KOPT-K1 (cell line): Measurements from ENCODE around the gene GPC6.

Source experiments
- H3K27ac ChIP-seq: fragments of 200-600 bp; sonication (generic); 2 replicates; pipeline ENCODE4 v1.5.1; 2016; ENCODE audit warnings: antibody characterized with exemption, mild to moderate bottlenecking, low read depth, low read length; ENCODE audit not compliant: poor library complexity, severe bottlenecking
- H3K36me3 ChIP-seq: fragments of 200-600 bp; sonication (generic); 2 replicates; pipeline ENCODE4 v1.5.1; 2017; ENCODE audit warnings: antibody characterized with exemption, mild to moderate bottlenecking, low read length, moderate library complexity; ENCODE audit not compliant: insufficient read depth
- H3K9me3 ChIP-seq: fragments of 200-600 bp; sonication (generic); 2 replicates; pipeline ENCODE4 v1.5.1; 2017; ENCODE audit warnings: antibody characterized with exemption, low read length, mild to moderate bottlenecking; ENCODE audit not compliant: insufficient read depth, poor library complexity, severe bottlenecking

Gene GPC6

DNA sequence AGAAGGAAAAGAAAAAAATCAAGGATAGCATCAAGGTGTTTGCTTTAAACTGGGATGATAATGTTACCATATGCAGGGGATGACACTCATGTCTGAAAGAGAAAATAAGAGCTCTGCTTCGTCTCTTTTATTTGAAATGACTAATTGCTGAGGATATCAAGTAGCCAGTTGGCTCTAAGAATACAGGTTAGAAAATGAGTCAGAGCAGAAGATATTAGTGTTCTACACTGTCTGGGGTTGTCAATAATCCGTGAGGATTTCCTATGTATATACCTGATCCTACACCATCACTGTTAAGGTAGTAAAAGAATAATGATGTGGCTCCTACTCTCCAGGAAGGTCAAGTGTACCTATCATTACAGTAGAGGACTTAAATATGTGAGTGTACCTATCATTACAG is 562.5 kb downstream of the GPC6 start:
- no peaks in the 10 kb centered on the region for H3K9me3 ChIP-seq
- H3K27ac ChIP-seq: no peak overlapping the region
- H3K36me3 ChIP-seq: no peaks in the 10 kb centered on the region

DNA sequence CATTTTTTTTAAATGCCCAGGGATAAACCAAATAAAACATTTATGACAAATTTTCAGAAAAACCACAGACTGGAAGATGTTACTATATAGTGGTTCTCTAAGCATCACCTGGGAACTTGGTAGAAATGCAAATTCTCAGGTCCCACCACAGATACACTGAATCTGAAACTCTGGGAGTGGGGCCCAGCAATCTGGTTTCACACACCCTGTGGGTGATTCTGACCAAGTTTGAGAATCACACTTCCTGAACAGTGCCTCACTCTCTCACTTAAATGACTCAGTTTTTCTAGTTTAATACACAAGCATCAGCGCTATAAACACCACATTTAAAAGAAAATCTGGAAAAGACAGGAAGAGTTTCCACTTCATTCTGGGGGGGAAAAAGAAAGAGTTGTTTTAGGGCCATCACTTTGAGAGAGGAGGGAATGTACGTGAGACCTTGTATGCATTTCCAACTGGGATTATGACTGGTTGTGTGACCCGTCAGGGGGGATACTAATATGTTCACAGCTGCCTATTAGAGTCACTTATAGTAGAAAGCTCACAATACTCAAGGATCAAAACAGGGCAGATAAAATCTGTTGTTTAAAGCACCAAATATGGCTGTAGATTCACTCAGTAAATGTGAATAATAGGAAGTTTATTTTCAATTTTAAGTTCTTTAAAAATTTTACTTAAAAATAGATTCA is 567.7 kb downstream of the GPC6 start:
- no peaks in the 10 kb centered on the region for H3K9me3 ChIP-seq
- H3K27ac ChIP-seq: no peak overlapping the region
- no peaks in the 10 kb centered on the region for H3K36me3 ChIP-seq

DNA sequence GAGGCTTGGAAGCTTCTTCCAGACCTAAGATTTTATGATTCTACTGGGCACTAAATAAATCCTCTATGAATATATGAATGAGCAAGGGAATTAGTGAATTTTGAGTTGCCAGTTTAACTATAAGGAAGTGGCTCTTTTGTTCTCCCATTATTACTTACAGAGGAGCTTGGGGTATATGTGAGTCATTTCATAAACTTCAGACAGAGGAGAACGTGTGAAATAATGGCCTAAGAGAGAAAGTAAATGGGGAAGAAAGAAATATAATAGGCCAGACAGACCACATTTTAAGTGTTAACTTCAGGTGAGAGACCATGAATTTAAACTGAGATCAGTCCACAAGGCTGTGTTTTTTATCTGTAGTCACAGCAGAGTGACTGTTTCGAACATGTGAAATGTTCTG is 570.9 kb downstream of the GPC6 start:
- Histone ChIP-seq H3K36me3 (no peaks in the 10 kb centered on the region), H3K27ac (no peak overlapping the region), H3K9me3 (no peaks in the 10 kb centered on the region)

GRCh38 chr13:93800342-93800741 is 573.7 kb downstream of the GPC6 start:
- Histone ChIP-seq H3K9me3 (no peaks in the 10 kb centered on the region), H3K36me3 (no peaks in the 10 kb centered on the region), H3K27ac (no peak overlapping the region)

- Histone ChIP-seq H3K27ac (no peak overlapping the region), H3K36me3 (no peaks in the 10 kb centered on the region), H3K9me3 (no peaks in the 10 kb centered on the region)
These were observed 579.1 kb downstream of the GPC6 start for GRCh38 chr13:93805736-93806135.

- H3K36me3 ChIP-seq: no peaks in the 10 kb centered on the region
- no peaks in the 10 kb centered on the region for H3K9me3 ChIP-seq
- no peak overlapping the region for H3K27ac ChIP-seq
These were observed 580.3 kb downstream of the GPC6 start for GRCh38 chr13:93806861-93807260.

DNA sequence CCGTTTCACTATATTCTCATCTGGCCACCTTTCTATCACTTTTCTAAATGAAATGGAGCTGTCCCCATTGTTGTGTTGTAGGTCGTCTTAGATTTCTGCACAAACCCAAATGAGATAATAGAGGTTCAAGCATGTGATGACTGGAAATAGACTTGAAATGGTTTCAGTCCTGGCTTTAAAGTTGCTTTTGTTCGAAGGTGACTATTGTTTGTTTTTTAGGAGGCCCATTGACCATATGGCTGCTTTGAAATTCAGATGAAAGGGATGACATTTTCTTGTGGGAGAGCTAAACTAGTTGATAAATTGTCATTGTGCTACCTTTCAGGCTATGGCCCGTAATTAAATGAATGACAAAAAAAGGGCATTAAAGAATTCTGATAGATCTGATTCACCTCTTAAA is 583.7 kb downstream of the GPC6 start:
- no peaks in the 10 kb centered on the region for H3K36me3 ChIP-seq
- H3K9me3 ChIP-seq: no peaks in the 10 kb centered on the region
- H3K27ac ChIP-seq: no peak overlapping the region

- Histone ChIP-seq H3K9me3 (no peaks in the 10 kb centered on the region), H3K36me3 (no peaks in the 10 kb centered on the region), H3K27ac (no peak overlapping the region)
These were observed 584.6 kb downstream of the GPC6 start for GRCh38 chr13:93811071-93811737.

DNA sequence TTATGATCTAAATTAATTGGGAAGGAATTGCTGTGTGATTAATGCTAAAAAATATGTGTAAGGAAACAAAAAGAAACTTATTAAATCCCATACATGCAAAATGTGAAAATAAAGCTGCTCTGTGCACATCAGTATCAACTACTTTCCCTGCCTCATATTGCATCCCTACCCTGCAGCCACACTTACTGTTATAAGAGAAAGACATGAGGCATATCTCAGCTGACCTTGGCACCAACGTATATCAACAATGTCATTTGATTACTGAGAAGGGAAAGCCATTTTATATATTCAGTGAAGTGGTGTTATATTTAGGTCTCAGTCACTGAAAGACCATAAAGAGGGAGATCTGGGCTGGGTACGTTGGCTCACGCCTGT is 585.1 kb downstream of the GPC6 start:
- Histone ChIP-seq H3K27ac (no peak overlapping the region), H3K36me3 (no peaks in the 10 kb centered on the region)

GRCh38 chr13:93814658-93815057 is 588.1 kb downstream of the GPC6 start:
- Histone ChIP-seq H3K27ac (no peak overlapping the region), H3K9me3 (no peaks in the 10 kb centered on the region), H3K36me3 (no peaks in the 10 kb centered on the region)

More for the DNA sequence above, 585.1 kb downstream of the GPC6 start:
- no peaks in the 10 kb centered on the region for H3K9me3 ChIP-seq

- H3K9me3 ChIP-seq: no peaks in the 10 kb centered on the region
- H3K36me3 ChIP-seq: no peaks in the 10 kb centered on the region
- H3K27ac ChIP-seq: no peak overlapping the region
These were observed 591.7 kb downstream of the GPC6 start for GRCh38 chr13:93818345-93818744.

GRCh38 chr13:93819331-93819890 is 592.8 kb downstream of the GPC6 start:
- H3K9me3 ChIP-seq: no peaks in the 10 kb centered on the region
- H3K36me3 ChIP-seq: no peaks in the 10 kb centered on the region
- no peak overlapping the region for H3K27ac ChIP-seq

- no peak overlapping the region for H3K27ac ChIP-seq
These were observed 597.7 kb downstream of the GPC6 start for GRCh38 chr13:93824286-93824685.

GRCh38 chr13:93834051-93834450 is 607.4 kb downstream of the GPC6 start:
- Histone ChIP-seq H3K9me3 (no peaks in the 10 kb centered on the region), H3K36me3 (no peaks in the 10 kb centered on the region), H3K27ac (no peak overlapping the region)

More at GRCh38 chr13:93824286-93824685, 597.7 kb downstream of the GPC6 start:
- no peaks in the 10 kb centered on the region for H3K36me3 ChIP-seq
- H3K9me3 ChIP-seq: no peaks in the 10 kb centered on the region

DNA sequence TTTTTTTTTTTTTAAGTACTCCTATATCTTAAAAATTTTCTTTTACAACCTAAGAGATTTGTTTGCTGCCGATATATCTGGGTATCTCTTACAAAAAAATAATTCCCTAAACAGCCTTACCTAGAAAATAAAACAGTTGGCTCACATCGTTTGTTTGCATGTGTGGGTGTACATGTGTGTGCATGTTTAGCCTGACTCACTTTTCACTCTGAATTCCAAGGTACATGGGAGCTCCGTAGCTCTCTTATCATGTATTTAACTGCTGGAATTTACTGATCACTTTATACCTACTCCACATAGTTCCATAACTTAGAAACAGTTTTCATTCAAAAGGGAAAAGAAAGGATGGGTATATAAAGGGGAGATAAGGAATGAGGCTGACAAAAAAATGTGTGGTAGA is 616.5 kb downstream of the GPC6 start:
- no peaks in the 10 kb centered on the region for H3K9me3 ChIP-seq
- H3K27ac ChIP-seq: no peak overlapping the region
- no peaks in the 10 kb centered on the region for H3K36me3 ChIP-seq

- no peaks in the 10 kb centered on the region for H3K36me3 ChIP-seq
- H3K27ac ChIP-seq: no peak overlapping the region
- H3K9me3 ChIP-seq: no peaks in the 10 kb centered on the region
These were observed 620.6 kb downstream of the GPC6 start for GRCh38 chr13:93847162-93847561.
